ENCODE measurements around the gene SMURF2. TPM values are rescaled to one million over a fixed set of nuclear protein-coding genes. Genes with fewer than 3 reads are reported as not detected.
"Not testable (repeated sequence)": the region's sequence is repeated elsewhere in the genome, so short reads cannot be mapped to it uniquely, and the experiment has no call there.

SMURF2 gene
- total RNA-seq, 2 experiments from 2014 or later: 11.5 to 12.1 TPM

DNA sequence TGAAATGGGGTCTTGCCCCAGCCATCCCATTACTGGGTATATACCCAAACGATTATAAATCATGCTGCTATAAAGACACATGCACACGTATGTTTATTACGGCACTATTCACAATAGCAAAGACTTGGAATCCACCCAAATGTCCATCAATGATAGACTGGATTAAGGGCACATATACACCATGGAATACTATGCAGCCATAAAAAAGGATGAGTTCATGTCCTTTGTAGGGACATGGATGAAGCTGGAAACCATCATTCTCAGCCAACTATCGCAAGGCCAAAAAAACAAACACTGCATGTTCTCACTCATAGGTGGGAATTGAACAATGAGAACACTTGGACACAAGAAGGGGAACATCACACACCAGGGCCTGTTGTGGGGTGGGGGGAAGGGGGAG lies 85.1 kb downstream of the SMURF2 start:
- H3K27me3 Mint-ChIP-seq; H3K4me3 Mint-ChIP-seq; POLR2A ChIA-PET; H3K9me3 Mint-ChIP-seq; H3K27ac Mint-ChIP-seq; intact Hi-C loops (cut with micrococcal nuclease); DNase-seq: not testable (repeated sequence)
- peaks cover 12% of the 10 kb centered on the region for H3K36me3 Mint-ChIP-seq
- CTCF ChIA-PET: interaction anchor here (0.6 kb wide), 1 partner anchor 255 kb away, joined by 3 read pairs; no protein-coding TSS in a partner anchor
- peaks cover 29% of the 10 kb centered on the region for H3K4me1 Mint-ChIP-seq (ENCODE audit: low read depth)

DNA sequence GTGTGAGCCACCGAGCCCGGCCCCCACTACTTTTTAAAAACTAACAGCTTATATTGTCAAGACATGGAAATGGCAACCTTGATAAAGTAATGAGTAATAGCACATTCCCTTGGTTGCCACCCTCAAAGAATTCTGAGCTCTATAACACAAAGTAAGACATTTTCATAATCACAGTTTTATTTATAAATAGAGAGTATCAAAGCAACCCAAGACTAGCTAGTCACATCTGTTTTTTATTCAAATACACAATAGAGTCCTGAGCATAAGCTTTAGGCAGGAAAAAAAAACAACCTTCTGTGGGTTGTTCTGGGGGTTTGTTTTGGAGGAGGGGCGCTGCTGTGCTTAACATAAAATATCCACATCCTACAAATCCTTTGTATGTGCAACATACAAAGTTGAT lies 86.7 kb downstream of the SMURF2 start:
- POLR2A ChIA-PET: no interaction called here
- peaks cover 14% of the 10 kb centered on the region for H3K36me3 Mint-ChIP-seq
- no peak overlapping the region for H3K27ac Mint-ChIP-seq
- no peak for DNase-seq
- H3K4me3 Mint-ChIP-seq: no peak overlapping the region
- CTCF ChIA-PET: interaction anchor here (0.6 to 1.5 kb wide), 5 partner anchors 72 to 293 kb away, joined by 3 to 5 read pairs (median 4); no protein-coding TSS in a partner anchor
- peaks cover 18% of the 10 kb centered on the region for H3K4me1 Mint-ChIP-seq (ENCODE audit: low read depth)
- no peaks in the 10 kb centered on the region for H3K9me3 Mint-ChIP-seq
- H3K27me3 Mint-ChIP-seq: no peaks in the 10 kb centered on the region
- intact Hi-C loops (cut with micrococcal nuclease): no loop called here

DNA sequence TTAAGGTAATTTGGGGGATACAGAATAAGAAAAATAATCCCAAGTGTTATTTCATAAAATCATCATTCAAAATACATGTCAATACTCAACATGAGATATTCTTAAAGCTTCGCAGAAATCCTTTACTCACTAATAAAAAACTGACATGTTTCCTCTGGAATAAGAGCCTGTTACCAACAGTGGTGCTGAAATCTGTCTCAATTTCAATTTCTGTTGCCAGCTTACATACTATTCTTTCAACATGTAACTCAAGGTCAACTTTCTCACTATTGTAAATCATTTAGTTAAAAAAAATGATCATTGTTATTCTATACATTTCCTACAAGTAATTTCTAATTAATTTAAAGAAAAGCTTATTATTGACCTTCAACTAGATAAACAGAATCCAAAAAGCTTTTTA lies 87.5 kb downstream of the SMURF2 start:
- POLR2A ChIA-PET: interaction anchor here (0.8 to 2.7 kb wide), 2 partner anchors 36 to 69 kb away, joined by 3 to 18 read pairs; partner anchors contain the start of genes CEP95 and DDX5
- H3K9me3 Mint-ChIP-seq: no peaks in the 10 kb centered on the region
- peaks cover 14% of the 10 kb centered on the region for H3K36me3 Mint-ChIP-seq
- no peak for DNase-seq
- intact Hi-C loops (cut with micrococcal nuclease): no loop called here
- H3K4me3 Mint-ChIP-seq: no peak overlapping the region
- CTCF ChIA-PET: interaction anchor here (1.5 to 2.4 kb wide), 2 partner anchors 75 to 82 kb away, joined by 5 to 12 read pairs; no protein-coding TSS in a partner anchor
- H3K4me1 Mint-ChIP-seq (ENCODE audit: low read depth): peaks cover 12% of the 10 kb centered on the region
- no peak overlapping the region for H3K27ac Mint-ChIP-seq
- H3K27me3 Mint-ChIP-seq: no peaks in the 10 kb centered on the region

DNA sequence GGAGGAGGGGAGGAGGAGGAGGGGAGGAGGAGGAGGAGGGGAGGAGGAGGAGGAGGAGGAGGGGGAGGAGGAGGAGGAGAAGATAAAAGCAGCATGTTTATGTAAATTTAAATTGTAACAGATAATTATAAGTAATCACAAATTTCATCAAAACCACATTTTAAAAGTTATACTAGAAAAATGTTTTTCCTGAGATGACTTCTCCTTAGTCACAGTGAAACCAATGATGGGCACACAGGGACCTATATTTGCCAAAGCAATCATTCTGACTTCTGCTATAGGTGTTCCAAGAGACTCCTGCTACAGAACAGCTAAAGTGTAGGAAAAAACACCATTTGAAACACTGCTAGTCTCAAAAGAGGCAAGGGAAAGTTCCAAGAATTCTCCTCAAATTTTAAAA lies 88.9 kb downstream of the SMURF2 start:
- peak overlapping the region; percentile 7 for H3K4me3 Mint-ChIP-seq
- POLR2A ChIA-PET: interaction anchor here (0.9 to 2.7 kb wide), 2 partner anchors 9 to 68 kb away, joined by 4 to 18 read pairs; partner anchors contain the start of genes CEP95 and DDX5
- intact Hi-C loops (cut with micrococcal nuclease): loop anchor here (1.0 to 2.0 kb wide), 4 partner anchors 8 to 66 kb away; partner anchors contain the start of genes CEP95 and DDX5

DNA sequence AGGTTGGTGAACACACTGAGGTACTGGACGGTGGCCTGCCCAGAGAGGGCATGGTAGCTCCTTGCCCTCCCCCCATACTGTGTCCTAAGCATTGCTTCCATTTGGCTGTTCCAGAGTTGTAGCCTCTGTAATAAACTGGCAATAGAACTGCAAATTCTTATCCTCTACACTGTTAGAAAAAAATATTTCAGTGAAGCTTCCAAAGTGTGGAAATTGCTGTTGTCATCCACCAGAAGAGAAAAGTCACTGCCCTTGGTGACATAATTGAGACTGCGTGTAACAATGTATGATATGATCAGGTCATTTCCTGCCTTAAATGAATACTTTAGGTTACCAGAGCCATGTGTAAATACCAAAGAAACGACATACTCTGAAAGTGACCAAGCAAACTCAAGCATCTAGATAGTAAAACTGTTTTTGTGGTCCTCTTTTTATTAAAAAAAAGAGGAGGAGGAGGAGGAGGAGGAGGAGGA lies 89.4 kb downstream of the SMURF2 start:
- intact Hi-C loops (cut with micrococcal nuclease): loop anchor here (1.0 to 2.0 kb wide), 4 partner anchors 9 to 66 kb away; partner anchors contain the start of genes CEP95 and DDX5
- Mint-ChIP-seq H3K36me3 (peaks cover 9% of the 10 kb centered on the region), H3K4me3 (no peak overlapping the region), H3K27ac (peak overlapping the region; percentile 83), H3K9me3 (no peaks in the 10 kb centered on the region), H3K4me1 (ENCODE audit: low read depth) (peaks cover 11% of the 10 kb centered on the region), H3K27me3 (no peaks in the 10 kb centered on the region)
- POLR2A ChIA-PET: interaction anchor here (0.8 to 2.7 kb wide), 2 partner anchors 67 to 89 kb away, joined by 3 to 18 read pairs; partner anchors contain the start of genes CEP95, DDX5 and SMURF2
- no peak for DNase-seq
- CTCF ChIA-PET: interaction anchor here (0.8 to 2.4 kb wide), 8 partner anchors 61 to 165 kb away, joined by 3 to 12 read pairs (median 4); partner anchors contain the start of genes CEP95 and POLG2

More for the DNA sequence above, 88.9 kb downstream of the SMURF2 start:
- H3K9me3 Mint-ChIP-seq: no peaks in the 10 kb centered on the region
- H3K27me3 Mint-ChIP-seq: no peaks in the 10 kb centered on the region
- DNase-seq: no peak
- peaks cover 12% of the 10 kb centered on the region for H3K36me3 Mint-ChIP-seq
- CTCF ChIA-PET: interaction anchor here (0.9 to 2.4 kb wide), 4 partner anchors 65 to 164 kb away, joined by 3 to 12 read pairs (median 4); partner anchors contain the start of gene POLG2
- H3K4me1 Mint-ChIP-seq (ENCODE audit: low read depth): peaks cover 11% of the 10 kb centered on the region
- peak overlapping the region; percentile 3 for H3K27ac Mint-ChIP-seq

DNA sequence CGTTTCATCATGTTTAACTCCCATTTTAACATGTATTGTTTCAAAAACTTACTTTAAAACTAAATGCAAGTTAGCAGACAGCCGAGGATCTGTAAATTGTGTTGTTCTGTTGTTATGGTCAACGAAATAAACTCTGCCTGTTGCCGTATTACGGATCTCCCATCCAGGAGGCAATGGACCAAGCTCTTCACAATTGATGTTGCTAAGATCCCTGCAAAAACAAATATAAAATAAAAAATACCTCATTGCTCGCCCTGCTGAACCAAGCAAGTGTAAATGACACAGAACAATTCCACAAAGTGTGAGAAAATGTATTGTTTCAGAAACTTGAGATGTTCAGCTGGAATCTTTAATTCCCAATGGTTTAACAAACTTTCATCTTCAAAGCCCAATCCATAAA lies 90.4 kb downstream of the SMURF2 start:
- H3K36me3 Mint-ChIP-seq: peaks cover 3% of the 10 kb centered on the region
- H3K9me3 Mint-ChIP-seq: no peaks in the 10 kb centered on the region
- no peak overlapping the region for H3K4me3 Mint-ChIP-seq
- H3K27me3 Mint-ChIP-seq: no peaks in the 10 kb centered on the region
- no peak overlapping the region for H3K27ac Mint-ChIP-seq
- intact Hi-C loops (cut with micrococcal nuclease): loop anchor here (2.0 kb wide), 2 partner anchors 29 to 65 kb away; partner anchors contain the start of genes CEP95 and DDX5
- ChIA-PET POLR2A (interaction anchor here (2.7 kb wide), 1 partner anchor 66 kb away, joined by 18 read pairs; the partner anchor contains the start of genes CEP95 and DDX5), CTCF (interaction anchor here (0.8 to 1.5 kb wide), 4 partner anchors 62 to 152 kb away, joined by 3 to 8 read pairs (median 4); no protein-coding TSS in a partner anchor)
- no peak for DNase-seq
- peaks cover 11% of the 10 kb centered on the region for H3K4me1 Mint-ChIP-seq (ENCODE audit: low read depth)

DNA sequence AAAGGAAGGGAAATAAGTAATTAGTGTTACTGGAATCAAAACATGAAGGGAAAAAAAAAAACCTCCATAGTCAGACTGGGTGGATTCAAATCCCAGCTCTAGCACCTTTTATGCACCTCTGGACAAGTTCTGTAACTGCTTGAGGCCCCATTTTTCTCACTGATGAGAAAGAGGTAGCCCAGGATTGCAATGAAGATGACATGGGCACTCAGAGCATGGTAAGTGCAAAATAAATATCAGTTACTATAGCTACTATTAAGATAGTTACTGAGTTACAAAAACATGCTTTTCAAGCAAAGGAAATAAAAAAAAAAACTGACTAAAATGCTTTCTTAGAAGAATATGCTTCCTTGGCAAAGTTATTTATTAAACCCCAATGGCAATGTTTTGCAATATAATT lies 96.5 kb downstream of the SMURF2 start:
- POLR2A ChIA-PET: interaction anchor here (0.9 kb wide), 1 partner anchor 60 kb away, joined by 3 read pairs; the partner anchor contains the start of gene DDX5
- no peak overlapping the region for H3K4me3 Mint-ChIP-seq

DNA sequence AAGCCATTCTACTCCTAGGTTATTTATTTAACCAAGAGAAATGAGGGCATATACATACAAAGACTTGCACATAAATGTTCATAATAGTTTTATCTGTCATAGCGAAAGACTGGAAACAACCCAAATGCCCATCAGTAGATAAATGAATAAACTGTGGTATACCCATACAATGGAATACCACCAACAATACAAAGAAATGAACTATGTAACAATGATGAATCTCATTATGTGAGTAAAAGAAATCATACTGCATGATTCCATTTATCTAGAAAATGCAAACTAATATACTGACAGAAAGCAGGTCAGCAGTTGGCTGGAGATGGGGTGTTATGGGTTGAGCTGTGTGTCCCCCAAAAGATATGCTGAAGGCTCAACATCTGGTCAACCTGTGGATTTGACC lies 98.0 kb downstream of the SMURF2 start:
- CTCF ChIA-PET: interaction anchor here (0.6 kb wide), 2 partner anchors 19 to 51 kb away, joined by 3 read pairs; no protein-coding TSS in a partner anchor
- no peak for DNase-seq
- Mint-ChIP-seq H3K4me3 (no peak overlapping the region), H3K27ac (peak overlapping the region; percentile 26), H3K9me3 (no peaks in the 10 kb centered on the region), H3K36me3 (peaks cover 11% of the 10 kb centered on the region), H3K4me1 (ENCODE audit: low read depth) (peaks cover 3% of the 10 kb centered on the region), H3K27me3 (no peaks in the 10 kb centered on the region)
- intact Hi-C loops (cut with micrococcal nuclease): no loop called here
- POLR2A ChIA-PET: no interaction called here

More for the DNA sequence above, 96.5 kb downstream of the SMURF2 start:
- H3K36me3 Mint-ChIP-seq: peaks cover 11% of the 10 kb centered on the region
- H3K9me3 Mint-ChIP-seq: no peaks in the 10 kb centered on the region
- peaks cover 3% of the 10 kb centered on the region for H3K4me1 Mint-ChIP-seq (ENCODE audit: low read depth)
- H3K27ac Mint-ChIP-seq: no peak overlapping the region
- no peak for DNase-seq
- intact Hi-C loops (cut with micrococcal nuclease): no loop called here
- CTCF ChIA-PET: interaction anchor here (0.7 to 1.1 kb wide), 2 partner anchors 58 to 74 kb away, joined by 3 read pairs; no protein-coding TSS in a partner anchor
- no peaks in the 10 kb centered on the region for H3K27me3 Mint-ChIP-seq

DNA sequence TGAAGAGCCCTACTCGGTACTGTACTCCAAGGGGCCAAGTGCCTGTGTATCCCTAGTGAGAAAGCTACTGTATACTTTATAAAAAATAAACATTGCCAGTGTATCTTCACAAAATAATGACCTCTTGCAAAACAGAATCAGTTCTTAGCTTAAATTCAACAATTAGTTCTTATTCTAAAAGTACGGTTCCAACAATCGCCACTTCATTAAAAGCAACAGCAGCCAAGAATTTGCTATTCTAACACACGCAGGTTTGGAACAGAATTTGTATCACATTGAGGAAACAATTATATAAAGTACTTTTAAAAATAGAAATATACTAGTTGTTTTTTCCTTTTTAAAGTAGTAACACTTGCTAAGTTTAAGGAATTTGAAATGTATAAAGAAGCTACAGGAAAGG lies 106.8 kb downstream of the SMURF2 start:
- H3K27ac Mint-ChIP-seq: no peak overlapping the region
- DNase-seq: no peak
- intact Hi-C loops (cut with micrococcal nuclease): no loop called here
- no peaks in the 10 kb centered on the region for H3K27me3 Mint-ChIP-seq
- CTCF ChIA-PET: interaction anchor here (0.9 to 2.2 kb wide), 2 partner anchors 44 to 689 kb away, joined by 3 to 6 read pairs; no protein-coding TSS in a partner anchor
- POLR2A ChIA-PET: no interaction called here
- H3K9me3 Mint-ChIP-seq: no peaks in the 10 kb centered on the region
- H3K36me3 Mint-ChIP-seq: peaks cover 3% of the 10 kb centered on the region
- H3K4me1 Mint-ChIP-seq (ENCODE audit: low read depth): no peaks in the 10 kb centered on the region
- no peak overlapping the region for H3K4me3 Mint-ChIP-seq

DNA sequence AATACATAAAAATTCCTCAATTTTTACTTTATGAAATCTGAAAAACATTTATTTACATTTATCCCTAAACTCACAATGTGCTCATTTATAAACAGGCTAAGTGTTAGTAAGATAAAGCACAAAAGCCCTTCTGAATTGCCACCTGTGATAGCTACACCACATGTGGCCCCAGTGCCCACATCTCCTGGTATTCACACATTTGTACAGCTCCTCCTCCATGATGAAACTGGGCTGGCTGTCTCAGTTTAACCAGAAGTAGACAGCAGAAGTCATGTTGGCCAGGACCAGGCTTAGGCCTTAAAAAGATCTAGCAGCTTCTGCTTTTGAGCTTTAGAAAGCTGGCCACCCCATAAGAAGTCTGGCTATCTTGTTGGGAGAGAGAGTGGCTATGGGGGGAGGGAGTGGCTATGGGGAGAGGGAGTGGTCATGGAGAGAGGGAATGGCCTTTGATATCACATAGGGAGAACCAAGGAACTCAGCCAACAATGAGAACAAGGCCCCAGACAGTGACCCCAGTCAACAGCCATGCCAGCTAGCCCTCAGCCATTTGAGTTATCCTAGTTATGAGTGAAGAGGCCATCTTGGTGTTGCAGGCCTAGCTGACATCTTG lies 108.0 kb downstream of the SMURF2 start:
- Mint-ChIP-seq H3K4me1 (ENCODE audit: low read depth) (no peaks in the 10 kb centered on the region), H3K4me3 (no peak overlapping the region), H3K27me3 (no peaks in the 10 kb centered on the region), H3K9me3 (no peaks in the 10 kb centered on the region), H3K36me3 (peaks cover 3% of the 10 kb centered on the region), H3K27ac (peak overlapping the region; percentile 8)
- CTCF ChIA-PET: interaction anchor here (1.9 to 2.2 kb wide), 2 partner anchors 45 to 135 kb away, joined by 4 to 6 read pairs; no protein-coding TSS in a partner anchor
- no peak for DNase-seq
- intact Hi-C loops (cut with micrococcal nuclease): no loop called here
- POLR2A ChIA-PET: no interaction called here

DNA sequence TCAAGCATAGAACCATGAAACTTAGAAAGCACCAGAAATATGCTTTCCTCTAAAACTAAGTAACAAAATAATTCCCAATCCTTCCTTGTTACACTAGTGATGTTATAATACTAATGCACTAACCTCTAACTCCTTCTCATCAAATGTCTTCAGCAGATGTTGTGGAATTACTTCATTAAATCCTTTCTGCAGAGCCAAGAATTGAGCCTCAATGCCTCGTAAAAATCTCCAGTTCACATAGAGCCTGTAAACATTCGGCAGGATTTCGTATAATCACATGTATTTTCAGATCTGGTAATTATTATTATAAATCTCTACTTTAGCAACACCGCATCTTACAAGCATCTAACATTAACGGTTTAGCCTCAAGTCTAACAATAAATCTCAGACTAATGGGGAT lies 110.6 kb downstream of the SMURF2 start:
- POLR2A ChIA-PET: no interaction called here
- H3K4me3 Mint-ChIP-seq: no peak overlapping the region
- no peaks in the 10 kb centered on the region for H3K27me3 Mint-ChIP-seq
- no peaks in the 10 kb centered on the region for H3K4me1 Mint-ChIP-seq (ENCODE audit: low read depth)
- H3K36me3 Mint-ChIP-seq: peaks cover 3% of the 10 kb centered on the region
- intact Hi-C loops (cut with micrococcal nuclease): no loop called here
- CTCF ChIA-PET: no interaction called here
- H3K9me3 Mint-ChIP-seq: no peaks in the 10 kb centered on the region
- H3K27ac Mint-ChIP-seq: no peak overlapping the region
- DNase-seq: no peak

DNA sequence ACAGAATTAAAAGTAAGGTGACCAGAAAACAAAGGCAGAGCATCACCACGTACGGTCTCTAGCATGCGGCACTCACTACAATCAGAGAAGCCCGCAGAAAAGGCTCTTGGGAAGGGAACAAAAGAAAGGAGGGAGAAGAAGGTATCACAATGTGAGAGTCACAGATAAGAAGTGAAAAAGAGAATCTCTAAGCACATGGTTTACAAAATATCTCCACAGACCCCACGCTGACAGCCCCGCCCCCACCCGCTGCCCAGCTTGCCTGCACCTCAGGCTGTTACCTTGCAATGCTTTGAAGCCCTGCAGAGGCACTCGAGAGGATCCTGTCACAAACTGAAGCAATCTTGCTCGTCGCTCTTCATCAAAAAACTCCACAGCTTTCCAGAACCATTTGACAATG lies 114.8 kb downstream of the SMURF2 start:
- intact Hi-C loops (cut with micrococcal nuclease): no loop called here
- peaks cover 1% of the 10 kb centered on the region for H3K36me3 Mint-ChIP-seq
- ChIA-PET CTCF (interaction anchor here (0.8 kb wide), 1 partner anchor 56 kb away, joined by 5 read pairs; no protein-coding TSS in a partner anchor), POLR2A (no interaction called here)
- no peak for DNase-seq
- no peak overlapping the region for H3K27ac Mint-ChIP-seq
- no peaks in the 10 kb centered on the region for H3K9me3 Mint-ChIP-seq
- no peaks in the 10 kb centered on the region for H3K27me3 Mint-ChIP-seq
- no peaks in the 10 kb centered on the region for H3K4me1 Mint-ChIP-seq (ENCODE audit: low read depth)
- H3K4me3 Mint-ChIP-seq: no peak overlapping the region

All from activated CD4-positive, alpha-beta memory T cell treated with anti-CD3 and anti-CD28 coated beads for 36 hours (primary cell).